Endothelial cell of umbilical vein (primary cell): ENCODE results near the gene PRAMEF12. TPM values are rescaled to one million over a fixed set of nuclear protein-coding genes. Genes with fewer than 3 reads are reported as not detected.

Experiments
- BruUV-seq: library from RNA; stranded (reverse); fragments of 400-500 nt; replicated peaks from 2 replicates; lab custom pipeline; 2021; lab: Mats Ljungman, UMichigan
- CTCF ChIA-PET: fragments of 300-600, 350-600 bp; sonication (Branson Sonifier 250); formaldehyde crosslinking; loops from one replicate; lab custom pipeline; 2021; ENCODE audit warnings: antibody characterized with exemption, inconsistent platforms; lab: Charles Lee
- POLR2A ChIA-PET: fragments of 300-600, 350-600 bp; sonication (Branson Sonifier 250); formaldehyde crosslinking; loops from one replicate; lab custom pipeline; 2021; ENCODE audit warnings: antibody characterized with exemption, inconsistent platforms; lab: Charles Lee
- DNase-seq: peaks from one replicate; pipeline ENCODE4 v3.0.0-alpha.2; 2011; ENCODE audit warnings: low read depth, low spot score
- FAIRE-seq: peaks from 2 replicates; lab custom pipeline; 2011; peaks lifted over from hg19 to GRCh38; lab: Jason Lieb, UNC
- H2AFZ ChIP-seq: 2 replicates; pipeline ENCODE4 v1.6.0; 2012; ENCODE audit warnings: low read depth, low read length, control low read depth, inconsistent platforms
- H3K27ac ChIP-seq: 2 replicates; pipeline ENCODE4 v1.5.1; 2011; ENCODE audit warnings: low read depth, mild to moderate bottlenecking, control low read depth, low read length, moderate library complexity; ENCODE audit not compliant: insufficient read depth
- H3K27me3 ChIP-seq, 2 experiments: 2 replicates each; pipeline versions ENCODE4 v1.6.0 to v1.6.1; 2011; ENCODE audit warnings: low read length in 2 of 2, mixed read lengths in 1 of 2; ENCODE audit not compliant: control insufficient read depth in 2 of 2, insufficient read depth in 2 of 2
- H3K36me3 ChIP-seq, 2 experiments: 2 replicates in 1 of 2; 3 replicates in 1 of 2; pipeline ENCODE4 v1.5.1; 2011; ENCODE audit warnings: low read length in 2 of 2, mild to moderate bottlenecking in 1 of 2, moderate library complexity in 1 of 2; ENCODE audit not compliant: control insufficient read depth in 2 of 2, insufficient read depth in 2 of 2; ENCODE audit errors: extremely low read depth in 1 of 2
- H3K4me1 ChIP-seq: 3 replicates; pipeline ENCODE4 v1.5.1; 2011; ENCODE audit warnings: mild to moderate bottlenecking, low read length; ENCODE audit not compliant: control insufficient read depth, insufficient read depth; ENCODE audit errors: extremely low read depth
- H3K4me2 ChIP-seq: 2 replicates; pipeline ENCODE4 v1.6.1; 2011; ENCODE audit warnings: low read length, control low read depth, mixed read lengths; ENCODE audit not compliant: insufficient read depth
- H3K4me3 ChIP-seq, 3 experiments: fragments of 200-600 bp in 1 of 3; sonication (generic), shearing (Covaris generic) in 1 of 3; replicated peaks in 1 of 3; 2 replicates each; pipeline ENCODE4 v1.5.1; 2011 to 2016; ENCODE audit warnings: control low read depth in 3 of 3, low read length in 3 of 3, mild to moderate bottlenecking in 2 of 3, inconsistent platforms in 1 of 3, low read depth in 1 of 3, moderate library complexity in 1 of 3; ENCODE audit not compliant: insufficient read depth in 1 of 3
- H3K79me2 ChIP-seq: 2 replicates; pipeline ENCODE4 v1.6.0; 2012; ENCODE audit warnings: low read length, inconsistent platforms; ENCODE audit not compliant: control insufficient read depth, insufficient read depth
- H3K9ac ChIP-seq: replicated peaks from 2 replicates; pipeline ENCODE3; 2011; ENCODE audit warnings: low read length, control low read depth; ENCODE audit not compliant: insufficient read depth; ENCODE audit errors: extremely low read depth
- H3K9me1 ChIP-seq: replicated peaks from 3 replicates; pipeline ENCODE4 v1.6.0; 2011; ENCODE audit warnings: mild to moderate bottlenecking, low read length; ENCODE audit not compliant: control insufficient read depth, insufficient read depth; ENCODE audit errors: extremely low read depth
- H3K9me3 ChIP-seq: replicated peaks from 2 replicates; pipeline ENCODE4 v1.5.1; 2012; ENCODE audit warnings: low read length, inconsistent platforms; ENCODE audit not compliant: control insufficient read depth, insufficient read depth
- H4K20me1 ChIP-seq: replicated peaks from 2 replicates; pipeline ENCODE3; 2011; ENCODE audit warnings: mild to moderate bottlenecking, low read length; ENCODE audit not compliant: control insufficient read depth, insufficient read depth; ENCODE audit errors: extremely low read depth
- EZH2 ChIP-seq: IDR thresholded peaks from 2 replicates; pipeline ENCODE4 v1.6.1; 2012; ENCODE audit warnings: borderline replicate concordance, low read depth, mild to moderate bottlenecking, moderate library complexity, low read length, inconsistent platforms; ENCODE audit not compliant: severe bottlenecking
- FOS ChIP-seq: IDR thresholded peaks from 2 replicates; pipeline ENCODE4 v1.6.1; 2011; ENCODE audit warnings: mild to moderate bottlenecking, low read length, moderate library complexity, borderline replicate concordance; ENCODE audit not compliant: insufficient read depth
- GATA2 ChIP-seq: IDR thresholded peaks from 2 replicates; pipeline ENCODE4 v1.7.0; 2011; ENCODE audit warnings: low read depth, mild to moderate bottlenecking, moderate library complexity, mixed read lengths, low read length; ENCODE audit not compliant: insufficient read length, insufficient read depth
- POLR2A ChIP-seq: IDR thresholded peaks from 2 replicates; pipeline ENCODE4 v1.6.1; 2012; ENCODE audit warnings: low read depth, mild to moderate bottlenecking, control low read depth, low read length
- POLR2AphosphoS5 ChIP-seq: IDR thresholded peaks from 2 replicates; pipeline ENCODE4 v1.6.1; 2012; ENCODE audit warnings: low read depth, mild to moderate bottlenecking, control low read depth, low read length, moderate library complexity; ENCODE audit not compliant: insufficient read depth
- dilution Hi-C: fragments of 300-500 bp; cut with MboI; formaldehyde crosslinking; loops from one replicate; pipeline ENCODE4 v1.15.0; 2019; ENCODE audit warnings: low sequenced_read_pairs; ENCODE audit not compliant: extremely low pct_ligation_motif_present
- intact Hi-C: fragments of 100-400 bp; cut with micrococcal nuclease; formaldehyde crosslinking; loops from one replicate; pipeline ENCODE4 v1.10.0; 2022
- polyA plus RNA-seq, 4 experiments: library from polyadenylated mRNA; depleted of rRNA in 3 of 4; stranded (reverse) in 3 of 4; unstranded in 1 of 4; fragments of >200 nt; gene quantifications; 2 replicates each; pipeline versions ENCODE4 v1.2.1 to v1.2.3, GENCODE V29; 2011 to 2012; ENCODE audit warnings: missing spikeins in 1 of 4
- total RNA-seq: library from RNA; stranded (reverse); gene quantifications from 2 replicates; pipeline ENCODE4 v1.2.3, GENCODE V29; 2021
- TF ChIP-seq, protein P1 (sequence below), 2 donors: IDR thresholded peaks; 1 replicate in 1 of 2; 2 replicates in 1 of 2; pipeline ENCODE4 v1.5.1; 2011; ENCODE audit warnings: low read length in 2 of 2, mild to moderate bottlenecking in 2 of 2, moderate library complexity in 2 of 2, control low read depth in 1 of 2, inconsistent platforms in 1 of 2, low read depth in 1 of 2; ENCODE audit not compliant: insufficient read depth in 1 of 2; ENCODE audit errors: extremely low read depth in 1 of 2
- TF ChIP-seq, protein P2 (sequence below): IDR thresholded peaks from 2 replicates; pipeline ENCODE4 v1.6.1; 2011; ENCODE audit not compliant: insufficient read depth, insufficient read length

Gene PRAMEF12
- total and polyA plus RNA-seq, 2 donors (not counting 3 experiments of a cell fraction or from before 2014, with no cell fraction given) = not detected

DNA sequence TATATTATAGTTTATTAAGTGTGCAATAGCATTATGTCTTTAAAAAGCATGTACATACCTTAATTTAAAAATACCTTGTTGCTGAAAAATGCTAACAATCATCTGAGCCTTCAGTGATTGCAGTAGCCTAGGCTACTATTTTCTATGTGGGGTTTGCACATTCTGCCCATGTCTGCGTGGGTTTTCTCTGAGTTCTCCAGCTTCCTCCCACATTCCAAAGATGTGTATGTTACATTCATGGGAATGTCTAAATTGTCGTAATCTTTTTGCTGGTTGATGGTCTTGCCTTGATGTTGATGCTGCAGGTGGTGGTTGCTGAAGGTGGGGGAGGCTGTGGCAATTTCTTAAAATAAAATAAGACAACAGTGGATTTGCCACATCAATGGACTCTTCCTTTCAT is 45.1 kb upstream of the PRAMEF12 start:
- no peaks in the 10 kb centered on the region for H3K36me3 ChIP-seq
- no peaks in the 10 kb centered on the region for H3K79me2 ChIP-seq
- TF ChIP-seq, protein P1, sequence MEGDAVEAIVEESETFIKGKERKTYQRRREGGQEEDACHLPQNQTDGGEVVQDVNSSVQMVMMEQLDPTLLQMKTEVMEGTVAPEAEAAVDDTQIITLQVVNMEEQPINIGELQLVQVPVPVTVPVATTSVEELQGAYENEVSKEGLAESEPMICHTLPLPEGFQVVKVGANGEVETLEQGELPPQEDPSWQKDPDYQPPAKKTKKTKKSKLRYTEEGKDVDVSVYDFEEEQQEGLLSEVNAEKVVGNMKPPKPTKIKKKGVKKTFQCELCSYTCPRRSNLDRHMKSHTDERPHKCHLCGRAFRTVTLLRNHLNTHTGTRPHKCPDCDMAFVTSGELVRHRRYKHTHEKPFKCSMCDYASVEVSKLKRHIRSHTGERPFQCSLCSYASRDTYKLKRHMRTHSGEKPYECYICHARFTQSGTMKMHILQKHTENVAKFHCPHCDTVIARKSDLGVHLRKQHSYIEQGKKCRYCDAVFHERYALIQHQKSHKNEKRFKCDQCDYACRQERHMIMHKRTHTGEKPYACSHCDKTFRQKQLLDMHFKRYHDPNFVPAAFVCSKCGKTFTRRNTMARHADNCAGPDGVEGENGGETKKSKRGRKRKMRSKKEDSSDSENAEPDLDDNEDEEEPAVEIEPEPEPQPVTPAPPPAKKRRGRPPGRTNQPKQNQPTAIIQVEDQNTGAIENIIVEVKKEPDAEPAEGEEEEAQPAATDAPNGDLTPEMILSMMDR (IDR thresholded peaks at IDR 0.05; ENCODE audit: extremely low read depth in 1 of 2, insufficient read depth in 1 of 2, low read depth in 1 of 2, low read length in 2 of 2) = no peak
- no peak for TF ChIP-seq EZH2
- TF ChIP-seq FOS = no peak
- TF ChIP-seq, protein P2, sequence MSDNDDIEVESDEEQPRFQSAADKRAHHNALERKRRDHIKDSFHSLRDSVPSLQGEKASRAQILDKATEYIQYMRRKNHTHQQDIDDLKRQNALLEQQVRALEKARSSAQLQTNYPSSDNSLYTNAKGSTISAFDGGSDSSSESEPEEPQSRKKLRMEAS = no peak
- TF ChIP-seq POLR2AphosphoS5 = no peak
- no peak for TF ChIP-seq GATA2
- no peak for TF ChIP-seq POLR2A
- intact Hi-C loops = no loop called here
- H2AFZ ChIP-seq = no peak overlapping the region
- no peak overlapping the region for H3K4me2 ChIP-seq
- no peaks in the 10 kb centered on the region for H3K4me1 ChIP-seq
- DNase-seq (no peak), FAIRE-seq (no peak)
- no peaks in the 10 kb centered on the region for H3K9me3 ChIP-seq
- H3K4me3 ChIP-seq = no peak overlapping the region
- dilution Hi-C loops = no loop called here
- H3K27ac ChIP-seq = no peak overlapping the region
- no peak overlapping the region for H3K9ac ChIP-seq
- no peaks in the 10 kb centered on the region for H3K9me1 ChIP-seq
- BruUV-seq = no TSS peak
- ChIA-PET POLR2A (no interaction called here), CTCF (no interaction called here)
- H3K27me3 ChIP-seq = no peaks in the 10 kb centered on the region
- H4K20me1 ChIP-seq = no peaks in the 10 kb centered on the region
